ENCODE data around the gene QARS1.

QARS1 gene

DNA sequence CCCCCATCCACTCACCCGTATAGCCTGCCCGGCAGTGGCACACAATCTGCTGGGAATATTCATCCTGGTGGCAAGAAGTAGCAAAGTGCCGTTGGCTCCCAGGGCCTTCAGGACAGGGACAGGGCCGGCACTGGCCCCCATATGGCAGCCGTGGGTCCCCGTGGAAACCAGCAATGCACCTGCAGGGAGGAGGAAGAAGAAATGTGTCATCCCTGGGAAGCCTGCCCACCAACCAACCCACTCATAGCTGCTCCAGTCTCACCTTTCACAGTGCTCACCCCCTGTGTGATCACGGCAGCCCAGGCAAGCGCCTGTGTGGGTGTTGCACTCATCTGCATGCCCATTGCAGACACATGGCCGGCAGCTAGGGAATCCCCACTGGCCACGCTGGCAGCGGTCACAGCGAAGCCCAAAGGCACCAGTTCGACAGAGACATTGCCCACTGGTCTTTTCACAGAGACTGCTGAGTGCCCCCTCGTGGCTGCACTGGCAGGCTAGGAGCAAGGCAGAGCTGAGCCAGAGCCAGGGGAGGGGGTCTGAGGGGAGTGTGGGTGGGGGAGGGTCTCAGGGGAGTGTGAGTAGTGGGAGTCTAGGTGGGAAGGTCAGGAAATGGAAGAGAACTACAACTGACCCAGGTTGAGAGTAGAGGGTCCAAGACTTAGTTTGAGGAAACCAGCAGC is 20.6 kb upstream of the QARS1 start:
- H3K27ac ChIP-seq, result no peak overlapping the region
- TF ChIP-seq, protein P1, sequence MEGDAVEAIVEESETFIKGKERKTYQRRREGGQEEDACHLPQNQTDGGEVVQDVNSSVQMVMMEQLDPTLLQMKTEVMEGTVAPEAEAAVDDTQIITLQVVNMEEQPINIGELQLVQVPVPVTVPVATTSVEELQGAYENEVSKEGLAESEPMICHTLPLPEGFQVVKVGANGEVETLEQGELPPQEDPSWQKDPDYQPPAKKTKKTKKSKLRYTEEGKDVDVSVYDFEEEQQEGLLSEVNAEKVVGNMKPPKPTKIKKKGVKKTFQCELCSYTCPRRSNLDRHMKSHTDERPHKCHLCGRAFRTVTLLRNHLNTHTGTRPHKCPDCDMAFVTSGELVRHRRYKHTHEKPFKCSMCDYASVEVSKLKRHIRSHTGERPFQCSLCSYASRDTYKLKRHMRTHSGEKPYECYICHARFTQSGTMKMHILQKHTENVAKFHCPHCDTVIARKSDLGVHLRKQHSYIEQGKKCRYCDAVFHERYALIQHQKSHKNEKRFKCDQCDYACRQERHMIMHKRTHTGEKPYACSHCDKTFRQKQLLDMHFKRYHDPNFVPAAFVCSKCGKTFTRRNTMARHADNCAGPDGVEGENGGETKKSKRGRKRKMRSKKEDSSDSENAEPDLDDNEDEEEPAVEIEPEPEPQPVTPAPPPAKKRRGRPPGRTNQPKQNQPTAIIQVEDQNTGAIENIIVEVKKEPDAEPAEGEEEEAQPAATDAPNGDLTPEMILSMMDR (IDR thresholded peaks at IDR 0.05), result no peak
- H3K4me3 ChIP-seq, result no peak overlapping the region
- DNase-seq (ENCODE audit: low spot score), result no peak

DNA sequence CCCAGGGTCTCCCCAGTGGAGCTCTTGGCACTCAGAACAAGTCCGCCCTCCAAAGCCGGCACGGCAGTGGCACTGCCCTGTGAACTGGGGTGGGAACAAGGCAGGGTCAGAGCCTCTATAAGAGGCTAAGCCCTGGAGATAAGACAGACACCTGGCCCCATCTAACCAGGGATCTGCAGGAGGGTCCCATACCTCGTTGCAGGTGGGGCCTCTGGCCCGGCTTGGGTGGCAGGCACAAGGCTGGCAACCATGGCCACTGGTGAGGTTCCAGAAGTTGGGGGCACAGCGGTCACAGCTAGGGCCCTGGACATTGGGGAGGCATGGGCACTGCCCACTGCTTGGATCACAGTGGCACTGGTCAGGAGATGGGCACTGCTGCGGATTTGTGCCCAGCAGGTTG is 19.6 kb upstream of the QARS1 start:
- no peak for DNase-seq (ENCODE audit: low spot score)
- H3K27ac ChIP-seq, result no peak overlapping the region
- TF ChIP-seq, protein P1 (IDR thresholded peaks at IDR 0.05), result no peak
- no peak overlapping the region for H3K4me3 ChIP-seq

DNA sequence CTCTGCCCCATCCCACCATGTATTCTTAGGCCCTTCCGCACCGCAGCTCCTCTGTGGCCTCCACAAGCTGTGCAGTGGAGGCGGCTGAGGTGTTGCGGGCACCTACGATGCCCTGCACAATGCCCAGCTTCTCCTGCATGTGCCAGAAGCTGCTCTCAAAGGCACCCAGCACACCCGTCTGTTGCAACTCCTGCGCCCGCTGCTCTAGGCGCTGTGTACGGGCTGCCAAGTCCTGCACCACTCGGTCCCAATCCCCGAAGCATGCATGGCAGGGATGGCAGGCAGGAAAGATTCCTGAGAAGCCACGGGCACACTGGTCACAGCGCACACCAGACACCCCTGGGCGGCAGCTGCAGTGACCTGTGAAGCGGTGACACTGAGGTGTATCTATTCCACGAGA is 19.1 kb upstream of the QARS1 start:
- Histone ChIP-seq H3K4me3 (no peak overlapping the region), H3K27ac (no peak overlapping the region)
- no peak for DNase-seq (ENCODE audit: low spot score)
- TF ChIP-seq, protein P1 (IDR thresholded peaks at IDR 0.05), result no peak

DNA sequence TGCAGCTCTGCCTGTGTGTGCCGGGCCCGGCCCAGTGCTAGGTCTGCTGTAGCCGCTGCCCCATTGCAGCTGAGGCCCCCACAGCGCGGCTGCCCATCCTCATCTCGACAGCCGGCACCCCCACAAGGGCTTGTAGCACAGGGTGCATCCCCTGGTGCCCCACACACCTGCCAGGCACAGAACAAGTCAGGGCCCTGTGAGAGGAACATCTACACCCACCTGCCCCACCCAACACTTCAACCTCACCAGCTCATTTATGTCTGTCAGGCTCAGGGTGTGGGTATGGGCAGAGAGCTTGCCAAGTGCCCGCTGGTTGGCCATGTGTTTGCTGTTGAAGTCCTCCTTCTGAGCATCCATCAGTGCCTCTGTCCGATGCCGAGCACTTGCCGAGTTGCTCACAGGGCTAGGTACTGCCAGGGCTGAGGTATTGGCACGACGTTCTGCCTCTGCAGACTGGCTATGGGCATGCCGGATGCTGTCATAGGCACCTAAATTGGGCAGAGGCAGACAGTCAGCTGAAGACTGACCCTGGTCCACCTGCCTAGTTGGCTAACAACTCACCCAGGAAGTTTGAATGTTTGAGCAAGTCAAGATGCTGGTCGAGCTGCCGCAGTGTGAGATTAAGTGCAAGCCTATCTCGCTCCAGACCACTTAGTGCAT is 18.5 kb upstream of the QARS1 start:
- no peak for DNase-seq (ENCODE audit: low spot score)
- no peak overlapping the region for H3K4me3 ChIP-seq
- TF ChIP-seq, protein P1 (IDR thresholded peaks at IDR 0.05), result no peak
- no peak overlapping the region for H3K27ac ChIP-seq

DNA sequence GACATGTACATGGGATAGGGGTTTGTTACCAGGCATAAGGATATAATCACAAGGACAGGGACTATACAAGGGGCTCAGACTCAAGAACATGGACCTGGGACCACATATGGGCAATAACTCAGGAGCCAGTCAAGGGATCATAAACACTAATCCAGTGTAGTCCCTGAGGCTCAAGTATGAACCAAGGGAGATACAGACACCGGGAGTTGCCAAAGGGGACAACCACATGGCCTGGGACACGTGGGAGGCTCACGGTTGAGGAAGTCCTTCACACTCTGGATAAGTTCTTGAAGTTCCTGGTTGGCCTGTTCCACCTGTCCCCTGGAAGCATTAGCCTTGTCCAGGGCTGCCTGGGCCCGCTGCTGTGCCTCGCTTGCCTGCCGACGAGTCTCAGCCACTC is 17.9 kb upstream of the QARS1 start:
- DNase-seq (ENCODE audit: low spot score), result no peak
- Histone ChIP-seq H3K27ac (no peak overlapping the region), H3K4me3 (no peak overlapping the region)
- TF ChIP-seq, protein P1 (IDR thresholded peaks at IDR 0.05), result no peak

DNA sequence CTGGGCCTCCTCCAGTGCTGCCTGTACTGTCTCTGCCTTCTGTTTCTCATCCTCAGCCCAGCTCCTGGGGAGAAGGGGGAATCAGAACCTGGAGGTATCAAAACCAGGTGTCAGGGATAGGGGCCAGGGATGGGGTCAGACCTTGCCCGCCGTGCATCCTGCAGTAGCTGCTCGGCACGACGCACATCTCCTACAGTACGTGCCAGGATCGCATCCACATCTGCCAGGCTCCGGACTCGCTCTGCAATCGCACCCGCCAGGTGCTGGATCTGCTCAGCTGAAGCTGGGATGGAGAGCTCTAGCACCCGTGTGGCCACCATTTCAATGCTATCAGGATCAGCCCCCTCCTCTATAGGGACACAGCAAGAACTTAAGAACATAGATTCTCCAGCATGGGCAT is 17.5 kb upstream of the QARS1 start:
- Histone ChIP-seq H3K27ac (no peak overlapping the region), H3K4me3 (no peak overlapping the region)
- no peak for DNase-seq (ENCODE audit: low spot score)
- TF ChIP-seq, protein P1 (IDR thresholded peaks at IDR 0.05), result no peak

All from coronary artery (tissue), 2 donors.